B cell (primary cell): ENCODE results near the gene SPACA5. TPM values are rescaled to one million over a fixed set of nuclear protein-coding genes. Genes with fewer than 3 reads are reported as not detected.

Source experiments
- ATAC-seq: fragments of 200-7000 bp; cut with Tn5 transposase; one replicate; pipeline ENCODE4 v1.10.0; 2021; ENCODE audit warnings: low read depth, mild to moderate bottlenecking, moderate number of reproducible peaks, moderate library complexity
- CTCF ChIA-PET: fragments of 350-600 bp; sonication (Branson Sonifier 250); formaldehyde crosslinking; loops from one replicate; lab custom pipeline; 2021; ENCODE audit warnings: antibody characterized with exemption, inconsistent platforms; lab: Charles Lee
- POLR2A ChIA-PET: fragments of 350-600 bp; sonication (Branson Sonifier 250); formaldehyde crosslinking; loops from one replicate; lab custom pipeline; 2021; ENCODE audit warnings: antibody characterized with exemption; lab: Charles Lee
- DNase-seq: peaks from one replicate; pipeline ENCODE4 v3.0.0; 2013
- H2AFZ ChIP-seq: 2 replicates; pipeline ENCODE4 v1.6.1; 2012; ENCODE audit warnings: mild to moderate bottlenecking, low read depth, low read length; ENCODE audit not compliant: insufficient read depth, poor library complexity, severe bottlenecking
- H3K27ac ChIP-seq, 2 donors: 1 replicate in 1 of 2; 2 replicates in 1 of 2; pipeline ENCODE4 v1.5.1; 2012 to 2013; ENCODE audit warnings: low read length in 2 of 2, mild to moderate bottlenecking in 2 of 2, moderate library complexity in 1 of 2
- H3K27me3 ChIP-seq, 4 experiments: fragments of 200-600 bp in 1 of 4; sonication (generic) in 1 of 4; replicated peaks in 1 of 4; 1 replicate in 2 of 4; 2 replicates in 2 of 4; pipeline versions ENCODE4 v1.6.1 to v1.7.0; 2013 to 2016; ENCODE audit warnings: low read length in 3 of 4, mild to moderate bottlenecking in 2 of 4, mixed read lengths in 1 of 4, moderate library complexity in 1 of 4; ENCODE audit not compliant: insufficient read depth in 4 of 4, control insufficient read depth in 3 of 4; ENCODE audit errors: control extremely low read depth in 1 of 4
- H3K36me3 ChIP-seq, 2 experiments: replicated peaks in 1 of 2; 1 replicate in 1 of 2; 2 replicates in 1 of 2; pipeline versions ENCODE4 v1.6.1 to v1.7.1; 2013; ENCODE audit warnings: low read length in 1 of 2; ENCODE audit not compliant: insufficient read depth in 2 of 2, control insufficient read depth in 1 of 2; ENCODE audit errors: control extremely low read depth in 1 of 2, extremely low read depth in 1 of 2
- H3K4me1 ChIP-seq, 2 donors: fragments of 200-600 bp in 1 of 2; sonication (generic) in 1 of 2; 1 replicate in 1 of 2; 2 replicates in 1 of 2; pipeline versions ENCODE4 v1.5.1 to v1.6.1; 2013 to 2017; ENCODE audit warnings: low read length in 2 of 2; ENCODE audit not compliant: control insufficient read depth in 2 of 2, insufficient read depth in 2 of 2
- H3K4me2 ChIP-seq: replicated peaks from 2 replicates; pipeline ENCODE3; 2012; ENCODE audit warnings: mild to moderate bottlenecking, low read depth, low read length; ENCODE audit not compliant: poor library complexity, severe bottlenecking
- H3K4me3 ChIP-seq, 5 experiments: fragments of 200-600 bp in 1 of 5; sonication (generic) in 1 of 5; 1 replicate in 3 of 5; 2 replicates in 2 of 5; pipeline versions ENCODE4 v1.5.1 to v1.7.0; 2011 to 2016; ENCODE audit warnings: low read length in 4 of 5, mild to moderate bottlenecking in 4 of 5, low read depth in 2 of 5, control low read depth in 1 of 5, moderate library complexity in 1 of 5; ENCODE audit not compliant: insufficient read depth in 1 of 5; ENCODE audit errors: control extremely low read depth in 1 of 5, extremely low read depth in 1 of 5
- H3K79me2 ChIP-seq: fragments of 200-600 bp; sonication (generic); one replicate; pipeline ENCODE4 v1.6.0; 2016; ENCODE audit warnings: low read length; ENCODE audit not compliant: control insufficient read depth, insufficient read depth
- H3K9ac ChIP-seq: fragments of 200-600 bp; sonication (generic); 2 replicates; pipeline ENCODE4 v1.6.1; 2017; ENCODE audit warnings: mild to moderate bottlenecking, low read length, moderate library complexity
- H3K9me3 ChIP-seq, 3 donors: one replicate each; pipeline versions ENCODE4 v1.6.1 to v1.7.1; 2013; ENCODE audit warnings: low read length in 2 of 3; ENCODE audit not compliant: control insufficient read depth in 2 of 3, insufficient read depth in 1 of 3; ENCODE audit errors: control extremely low read depth in 1 of 3
- H4K20me1 ChIP-seq: 2 replicates; pipeline ENCODE4 v1.6.0; 2012; ENCODE audit warnings: mild to moderate bottlenecking, low read length; ENCODE audit not compliant: insufficient read depth, control insufficient read depth, poor library complexity, severe bottlenecking
- H3K27ac Mint-ChIP-seq: one replicate; pipeline ENCODE4 v1.8.0; 2021; ENCODE audit warnings: mixed read lengths
- H3K27me3 Mint-ChIP-seq: one replicate; pipeline ENCODE4 v1.8.0; 2021; ENCODE audit warnings: mixed read lengths
- H3K4me1 Mint-ChIP-seq: one replicate; pipeline ENCODE4 v1.8.0; 2021; ENCODE audit warnings: mixed read lengths
- H3K4me3 Mint-ChIP-seq: one replicate; pipeline ENCODE4 v1.8.0; 2021; ENCODE audit warnings: mixed read lengths
- H3K9me3 Mint-ChIP-seq: one replicate; pipeline ENCODE4 v1.8.0; 2022; ENCODE audit warnings: mixed read lengths; ENCODE audit not compliant: insufficient read depth
- CTCF ChIP-seq: fragments of 200-600 bp; IDR thresholded peaks from one replicate; pipeline ENCODE4 v1.8.0; 2022; ENCODE audit warnings: antibody characterized with exemption, mild to moderate bottlenecking
- EZH2 ChIP-seq: IDR thresholded peaks from 2 replicates; pipeline ENCODE4 v1.6.1; 2012; ENCODE audit warnings: borderline replicate concordance, low read depth, mild to moderate bottlenecking, moderate library complexity, low read length; ENCODE audit not compliant: insufficient read depth, poor library complexity, severe bottlenecking
- WGBS: methylation state at CpG from one replicate; pipeline ENCODE4 v1.1.5; 2013; ENCODE audit warnings: missing lambda C conversion rate; ENCODE audit not compliant: insufficient coverage; 5-methylcytosine and 5-hydroxymethylcytosine counted together
- intact Hi-C: fragments of 100-400 bp; cut with micrococcal nuclease; formaldehyde crosslinking; loops from one replicate; pipeline ENCODE4 v1.10.0; 2022
- polyA plus RNA-seq: library from polyadenylated mRNA; depleted of rRNA; stranded (reverse); fragments of >200 nt; gene quantifications from 2 replicates; pipeline ENCODE4 v1.2.3, GENCODE V29; 2012
- total RNA-seq, 2 donors: library from RNA; stranded (reverse); fragments of 120-200 nt in 1 of 2; gene quantifications; 1 replicate in 1 of 2; 2 replicates in 1 of 2; pipeline versions ENCODE4 v1.2.3 to v1.2.4, GENCODE V29; 2013 to 2022

SPACA5 gene
- total and polyA plus RNA-seq, 2 donors (not counting 1 experiment from before 2014, with no cell fraction given): not detected

GRCh38 chrX:47991263-47992094, 15.3 kb upstream of the SPACA5 start:
- H3K27me3 Mint-ChIP-seq: no peaks in the 10 kb centered on the region

More at GRCh38 chrX:47991263-47992094, 15.3 kb upstream of the SPACA5 start:
- no peak overlapping the region for H3K27ac ChIP-seq
- H3K4me3 Mint-ChIP-seq: no peak overlapping the region
- intact Hi-C loops: no loop called here
- H3K9me3 Mint-ChIP-seq: peaks cover 1% of the 10 kb centered on the region
- H3K4me1 ChIP-seq: no peaks in the 10 kb centered on the region
- ATAC-seq (no peak), DNase-seq (no peak)
- H3K27me3 ChIP-seq: no peaks in the 10 kb centered on the region
- no peak overlapping the region for H3K27ac Mint-ChIP-seq
- no peak overlapping the region for H3K9ac ChIP-seq
- WGBS: no CpG with 5 or more reads among the region's 5 CpGs
- peaks cover 5% of the 10 kb centered on the region for H4K20me1 ChIP-seq
- POLR2A ChIA-PET: no interaction called here
- TF ChIP-seq EZH2 (no peak), CTCF (no peak)
- H3K79me2 ChIP-seq: peaks cover 21% of the 10 kb centered on the region
- no peak overlapping the region for H3K4me2 ChIP-seq
- no peak overlapping the region for H2AFZ ChIP-seq
- peaks cover 13% of the 10 kb centered on the region for H3K4me1 Mint-ChIP-seq
- no peak overlapping the region for H3K4me3 ChIP-seq
- CTCF ChIA-PET: no interaction called here
- H3K9me3 ChIP-seq: no peaks in the 10 kb centered on the region
- H3K36me3 ChIP-seq: peaks cover 2 to 19% of the 10 kb centered on the region in 2 experiments
